Measurements from ENCODE around the gene DMP1. TPM values are rescaled to one million over a fixed set of nuclear protein-coding genes. Genes with fewer than 3 reads are reported as not detected.
"Not testable (repeated sequence)": the region's sequence is repeated elsewhere in the genome, so short reads cannot be mapped to it uniquely, and the experiment has no call there.

DMP1 gene
- total and polyA plus RNA-seq, 4 donors, result 0.12 to 4.3 (median 0.27) TPM

DNA sequence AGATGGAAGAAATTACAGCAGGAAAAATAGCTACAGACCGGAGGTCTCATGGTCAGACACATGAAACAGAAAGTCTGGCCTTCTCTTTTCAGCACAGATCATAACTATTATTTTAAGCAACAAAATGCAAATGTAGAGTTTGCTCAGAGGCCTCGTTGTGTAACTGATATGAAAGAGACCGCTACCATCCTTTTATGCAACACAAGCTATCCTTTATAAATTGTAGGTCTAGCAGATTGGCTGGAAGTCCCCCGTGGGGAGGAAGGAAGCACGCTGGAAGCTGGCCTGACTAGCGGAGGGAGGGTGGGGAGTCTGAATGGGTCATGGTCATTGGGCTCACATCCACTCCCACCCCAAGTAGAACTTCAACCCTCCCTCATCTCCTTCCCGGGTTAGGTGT lies 27.7 kb downstream of the DMP1 start:
- peaks cover 2% of the 10 kb centered on the region for H3K9me3 ChIP-seq (ENCODE audit: control insufficient read depth, insufficient read depth, low read length)
- no peak overlapping the region for H3K27ac ChIP-seq (ENCODE audit: low read depth, low read length)
- 60% methylated on average over 1 of the region's 7 CpGs for WGBS (ENCODE audit: insufficient coverage)
- no peak overlapping the region for H3K4me3 ChIP-seq (ENCODE audit: low read depth, low read length)
- no peaks in the 10 kb centered on the region for H3K36me3 ChIP-seq (ENCODE audit: control insufficient read depth, insufficient read depth, low read length)
- no peaks in the 10 kb centered on the region for H3K4me1 ChIP-seq (ENCODE audit: control insufficient read depth, insufficient read depth, low read length)
- peak in 1 of 6 donors; percentile 6 for DNase-seq (ENCODE audit: low read depth in 4 of 6, low spot score in 6 of 6)
- no peaks in the 10 kb centered on the region for H3K27me3 ChIP-seq (ENCODE audit: control insufficient read depth, insufficient read depth, low read length)

DNA sequence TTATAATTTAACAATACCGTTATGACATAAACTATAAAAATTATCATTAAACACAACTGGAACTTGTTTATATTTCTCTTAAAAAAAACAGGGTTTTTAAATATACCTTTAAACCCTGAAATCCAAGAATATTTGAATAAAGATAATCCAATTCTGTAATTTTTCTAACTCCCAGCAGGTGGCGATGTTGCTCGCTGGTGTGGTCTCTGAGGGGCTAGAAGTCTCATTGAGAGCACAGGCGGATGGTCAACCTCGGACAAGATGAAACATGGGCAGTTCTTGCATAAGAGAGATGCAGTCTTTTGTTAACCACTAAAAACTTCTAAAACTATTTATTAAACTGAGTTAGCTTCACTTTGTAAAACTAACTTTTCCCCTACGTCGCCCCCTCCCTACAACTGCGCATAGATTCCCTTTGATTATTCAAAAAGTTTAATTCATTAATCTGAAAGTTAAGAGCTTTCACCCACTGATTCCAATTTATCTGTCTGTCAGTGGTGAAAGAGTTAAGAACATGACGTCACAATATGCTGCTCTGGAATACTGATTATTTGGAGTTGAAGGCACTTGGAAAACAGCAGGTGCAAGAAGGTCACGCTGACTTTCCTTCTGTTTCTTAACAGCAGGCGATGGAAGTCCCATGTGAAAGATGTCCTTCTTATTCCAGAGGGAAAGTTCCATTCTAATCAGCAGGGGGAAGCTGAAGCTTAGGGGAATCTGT lies 29.5 kb downstream of the DMP1 start:
- H3K4me3 ChIP-seq (ENCODE audit: low read depth, low read length), result no peak overlapping the region
- H3K9me3 ChIP-seq (ENCODE audit: control insufficient read depth, insufficient read depth, low read length), result peaks cover 2% of the 10 kb centered on the region
- H3K27ac ChIP-seq (ENCODE audit: low read depth, low read length), result peak overlapping the region; percentile 37
- peak; percentile 45 to 89 (median 58) for DNase-seq (ENCODE audit: low read depth in 4 of 6, low spot score in 6 of 6)
- no peaks in the 10 kb centered on the region for H3K4me1 ChIP-seq (ENCODE audit: control insufficient read depth, insufficient read depth, low read length)
- H3K27me3 ChIP-seq (ENCODE audit: control insufficient read depth, insufficient read depth, low read length), result no peaks in the 10 kb centered on the region
- no peaks in the 10 kb centered on the region for H3K36me3 ChIP-seq (ENCODE audit: control insufficient read depth, insufficient read depth, low read length)
- no CpG with 5 or more reads among the region's 11 CpGs for WGBS (ENCODE audit: insufficient coverage)

DNA sequence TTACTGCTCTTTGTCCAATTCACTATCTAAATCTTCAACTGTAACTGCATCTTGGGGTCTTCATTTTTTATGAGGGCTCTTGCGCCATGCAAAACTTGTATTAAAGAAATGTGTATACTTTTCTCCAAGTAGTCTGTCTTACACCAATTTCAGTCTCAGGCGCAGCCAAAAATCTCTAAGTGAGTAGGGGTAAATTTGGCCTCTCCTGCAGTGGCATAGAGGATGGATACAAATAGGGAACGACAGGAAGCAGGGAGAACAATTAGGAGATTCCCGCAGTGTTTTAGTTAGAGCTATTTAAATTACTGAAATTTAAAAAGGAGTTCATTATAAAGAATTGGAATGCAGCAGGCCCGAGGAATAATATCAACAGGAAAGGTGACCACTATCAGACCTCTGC lies 30.2 kb downstream of the DMP1 start:
- H3K36me3 ChIP-seq (ENCODE audit: control insufficient read depth, insufficient read depth, low read length), result no peaks in the 10 kb centered on the region
- H3K4me3 ChIP-seq (ENCODE audit: low read depth, low read length), result no peak overlapping the region
- no peaks in the 10 kb centered on the region for H3K27me3 ChIP-seq (ENCODE audit: control insufficient read depth, insufficient read depth, low read length)
- H3K9me3 ChIP-seq (ENCODE audit: control insufficient read depth, insufficient read depth, low read length), result peaks cover 2% of the 10 kb centered on the region
- no peak overlapping the region for H3K27ac ChIP-seq (ENCODE audit: low read depth, low read length)
- peak in 2 of 6 donors; percentile 5 to 35 for DNase-seq (ENCODE audit: low read depth in 4 of 6, low spot score in 6 of 6)
- WGBS (ENCODE audit: insufficient coverage), result 39% methylated on average over 2 of the region's 5 CpGs
- H3K4me1 ChIP-seq (ENCODE audit: control insufficient read depth, insufficient read depth, low read length), result no peaks in the 10 kb centered on the region

DNA sequence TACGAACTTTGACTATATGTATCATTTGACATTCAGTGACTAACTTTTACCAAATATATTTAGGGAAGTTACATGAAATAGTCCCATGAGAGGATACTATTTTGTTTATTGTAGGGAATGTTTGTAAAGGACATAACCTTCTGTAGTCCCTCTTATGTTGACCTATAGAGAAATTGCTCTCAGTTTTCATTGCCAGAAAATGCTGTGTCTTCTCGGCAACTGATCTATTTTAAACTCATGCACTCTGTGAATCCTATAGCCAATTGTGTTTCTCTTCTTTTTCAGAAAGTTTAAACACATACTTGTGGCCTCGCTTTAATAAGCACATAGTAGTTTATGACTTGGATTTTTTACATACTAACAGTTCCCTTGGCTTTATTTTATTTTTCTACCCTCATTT lies 38.2 kb downstream of the DMP1 start:
- Histone ChIP-seq H3K36me3 (ENCODE audit: control insufficient read depth, insufficient read depth, low read length) (no peaks in the 10 kb centered on the region), H3K27ac (ENCODE audit: low read depth, low read length) (no peak overlapping the region), H3K4me1 (ENCODE audit: control insufficient read depth, insufficient read depth, low read length) (no peaks in the 10 kb centered on the region), H3K9me3 (ENCODE audit: control insufficient read depth, insufficient read depth, low read length) (peaks cover 10% of the 10 kb centered on the region), H3K27me3 (ENCODE audit: control insufficient read depth, insufficient read depth, low read length) (no peaks in the 10 kb centered on the region), H3K4me3 (ENCODE audit: low read depth, low read length) (no peak overlapping the region)
- DNase-seq (ENCODE audit: low read depth in 4 of 6, low spot score in 6 of 6), result no peak
- no CpG with 5 or more reads among the region's 3 CpGs for WGBS (ENCODE audit: insufficient coverage)

DNA sequence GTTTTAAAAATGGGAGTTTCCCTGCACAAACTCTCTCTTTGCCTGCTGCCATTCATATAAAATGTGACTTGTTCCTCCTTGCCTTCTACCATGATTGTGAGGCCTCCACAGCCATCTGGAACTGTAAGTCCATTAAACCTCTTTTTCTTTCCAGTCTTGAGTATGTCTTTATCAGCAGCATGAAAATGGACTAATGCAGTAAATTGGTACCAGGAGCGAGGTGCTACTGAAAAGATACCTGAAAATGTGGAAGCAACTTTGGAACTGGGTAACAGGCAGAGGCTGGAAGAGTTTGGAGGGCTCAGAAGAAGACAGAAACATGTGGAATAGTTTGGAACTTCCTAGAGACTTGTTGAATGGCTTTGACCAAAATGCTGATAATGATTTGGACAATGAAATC lies 40.9 kb downstream of the DMP1 start:
- H3K4me1 ChIP-seq (ENCODE audit: control insufficient read depth, insufficient read depth, low read length); H3K27me3 ChIP-seq (ENCODE audit: control insufficient read depth, insufficient read depth, low read length); H3K27ac ChIP-seq (ENCODE audit: low read depth, low read length); H3K36me3 ChIP-seq (ENCODE audit: control insufficient read depth, insufficient read depth, low read length); DNase-seq (ENCODE audit: low read depth in 4 of 6, low spot score in 6 of 6); H3K4me3 ChIP-seq (ENCODE audit: low read depth, low read length): not testable (repeated sequence)
- WGBS (ENCODE audit: insufficient coverage), result 89% methylated on average over 1 of the region's 1 CpG
- peaks cover 11% of the 10 kb centered on the region for H3K9me3 ChIP-seq (ENCODE audit: control insufficient read depth, insufficient read depth, low read length)

DNA sequence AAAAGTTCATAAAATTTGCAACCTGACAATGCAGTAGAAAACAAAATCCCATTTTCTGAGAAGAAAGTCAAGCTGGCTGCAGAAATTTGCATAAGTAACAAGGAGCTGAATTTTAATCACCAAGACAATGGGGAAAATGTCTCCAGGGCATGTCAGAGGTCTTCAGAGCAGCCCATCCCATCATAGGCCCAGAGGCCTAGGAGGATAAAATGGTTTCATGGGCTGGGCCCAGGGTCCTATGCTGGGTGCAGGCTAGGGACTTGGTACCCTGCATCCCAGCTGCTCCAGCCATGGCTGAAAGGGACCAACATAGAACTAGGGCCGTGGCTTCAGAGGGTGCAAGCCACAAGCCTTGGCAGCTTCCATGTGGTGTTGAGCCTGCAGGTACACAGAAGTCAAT lies 42.0 kb downstream of the DMP1 start:
- not testable (repeated sequence) for DNase-seq (ENCODE audit: low read depth in 4 of 6, low spot score in 6 of 6); H3K27ac ChIP-seq (ENCODE audit: low read depth, low read length); H3K36me3 ChIP-seq (ENCODE audit: control insufficient read depth, insufficient read depth, low read length); H3K4me3 ChIP-seq (ENCODE audit: low read depth, low read length); H3K4me1 ChIP-seq (ENCODE audit: control insufficient read depth, insufficient read depth, low read length); H3K27me3 ChIP-seq (ENCODE audit: control insufficient read depth, insufficient read depth, low read length)
- WGBS (ENCODE audit: insufficient coverage), result 59% methylated on average over 1 of the region's 1 CpG
- peaks cover 12% of the 10 kb centered on the region for H3K9me3 ChIP-seq (ENCODE audit: control insufficient read depth, insufficient read depth, low read length)

DNA sequence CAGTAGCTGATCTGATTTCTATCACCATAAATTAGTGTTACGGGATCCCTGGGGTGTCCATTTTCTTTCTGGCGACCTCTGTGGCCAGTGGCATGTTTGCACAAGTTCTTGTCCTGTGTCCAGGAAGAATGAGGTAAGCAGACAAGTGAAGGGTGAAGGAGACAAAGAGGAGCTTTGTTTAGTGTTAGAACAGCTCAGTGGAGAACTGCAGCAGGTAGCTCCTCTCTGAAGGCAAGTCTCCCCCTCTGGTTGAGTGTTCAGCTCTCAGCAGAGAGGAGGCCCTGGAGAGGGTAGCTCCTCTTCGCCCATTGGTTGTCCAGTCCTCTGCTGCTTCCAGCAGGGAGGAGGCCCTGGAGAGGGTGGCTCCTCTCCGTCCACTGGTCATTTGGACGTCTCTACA lies 47.2 kb downstream of the DMP1 start:
- no peak overlapping the region for H3K4me3 ChIP-seq (ENCODE audit: low read depth, low read length)
- no peaks in the 10 kb centered on the region for H3K27me3 ChIP-seq (ENCODE audit: control insufficient read depth, insufficient read depth, low read length)
- no peaks in the 10 kb centered on the region for H3K4me1 ChIP-seq (ENCODE audit: control insufficient read depth, insufficient read depth, low read length)
- WGBS (ENCODE audit: insufficient coverage), result 90% methylated on average over 3 of the region's 5 CpGs
- peaks cover 10% of the 10 kb centered on the region for H3K9me3 ChIP-seq (ENCODE audit: control insufficient read depth, insufficient read depth, low read length)
- DNase-seq (ENCODE audit: low read depth in 4 of 6, low spot score in 6 of 6), result no peak
- no peaks in the 10 kb centered on the region for H3K36me3 ChIP-seq (ENCODE audit: control insufficient read depth, insufficient read depth, low read length)
- no peak overlapping the region for H3K27ac ChIP-seq (ENCODE audit: low read depth, low read length)

DNA sequence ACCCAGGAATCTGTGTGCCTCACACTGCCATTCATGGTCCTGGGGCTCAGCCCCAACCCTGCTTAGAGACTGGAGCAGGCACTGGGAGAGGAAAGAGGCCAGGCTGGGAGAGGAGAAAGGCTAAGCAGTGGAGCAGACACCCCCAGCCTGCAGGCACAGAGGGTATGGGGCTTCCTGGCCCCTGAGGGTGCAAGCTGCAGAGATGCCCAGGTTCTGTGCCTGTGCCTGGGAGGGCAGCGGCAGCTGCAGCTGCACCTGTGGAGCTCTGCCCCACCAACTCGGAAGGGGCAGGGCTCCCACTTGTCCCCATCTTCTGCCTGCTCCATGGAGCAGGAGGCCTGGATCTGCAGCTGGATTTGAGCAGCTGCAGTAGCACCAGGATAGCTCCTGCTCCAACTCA lies 47.9 kb downstream of the DMP1 start:
- Histone ChIP-seq H3K27ac (ENCODE audit: low read depth, low read length) (no peak overlapping the region), H3K27me3 (ENCODE audit: control insufficient read depth, insufficient read depth, low read length) (no peaks in the 10 kb centered on the region), H3K4me1 (ENCODE audit: control insufficient read depth, insufficient read depth, low read length) (no peaks in the 10 kb centered on the region), H3K9me3 (ENCODE audit: control insufficient read depth, insufficient read depth, low read length) (peaks cover 6% of the 10 kb centered on the region), H3K36me3 (ENCODE audit: control insufficient read depth, insufficient read depth, low read length) (no peaks in the 10 kb centered on the region), H3K4me3 (ENCODE audit: low read depth, low read length) (no peak overlapping the region)
- no peak for DNase-seq (ENCODE audit: low read depth in 4 of 6, low spot score in 6 of 6)
- 94% methylated on average over 2 of the region's 2 CpGs for WGBS (ENCODE audit: insufficient coverage)

DNA sequence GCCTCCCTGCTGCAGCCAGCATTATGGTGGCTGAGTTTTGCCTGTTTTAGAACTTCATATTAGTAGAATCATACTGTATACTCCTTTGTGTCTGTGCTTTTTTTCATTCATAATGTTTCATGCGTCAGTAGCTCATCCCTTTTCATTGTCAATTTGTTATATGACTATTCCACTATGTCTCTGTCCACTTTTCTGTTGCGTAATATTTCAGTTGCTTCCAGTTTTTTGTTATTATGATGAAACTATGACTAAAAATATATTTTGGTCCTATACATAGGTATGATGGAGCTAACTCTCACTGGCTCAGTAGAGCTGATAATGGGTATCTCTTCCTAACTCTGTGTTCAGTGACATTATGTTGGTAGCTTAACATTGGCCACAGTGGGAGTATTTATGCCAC lies 48.3 kb downstream of the DMP1 start:
- Histone ChIP-seq H3K4me3 (ENCODE audit: low read depth, low read length) (no peak overlapping the region), H3K27ac (ENCODE audit: low read depth, low read length) (no peak overlapping the region), H3K4me1 (ENCODE audit: control insufficient read depth, insufficient read depth, low read length) (no peaks in the 10 kb centered on the region), H3K36me3 (ENCODE audit: control insufficient read depth, insufficient read depth, low read length) (no peaks in the 10 kb centered on the region), H3K9me3 (ENCODE audit: control insufficient read depth, insufficient read depth, low read length) (peaks cover 4% of the 10 kb centered on the region), H3K27me3 (ENCODE audit: control insufficient read depth, insufficient read depth, low read length) (no peaks in the 10 kb centered on the region)
- WGBS (ENCODE audit: insufficient coverage), result no CpG with 5 or more reads among the region's 2 CpGs
- DNase-seq (ENCODE audit: low read depth in 4 of 6, low spot score in 6 of 6), result no peak

DNA sequence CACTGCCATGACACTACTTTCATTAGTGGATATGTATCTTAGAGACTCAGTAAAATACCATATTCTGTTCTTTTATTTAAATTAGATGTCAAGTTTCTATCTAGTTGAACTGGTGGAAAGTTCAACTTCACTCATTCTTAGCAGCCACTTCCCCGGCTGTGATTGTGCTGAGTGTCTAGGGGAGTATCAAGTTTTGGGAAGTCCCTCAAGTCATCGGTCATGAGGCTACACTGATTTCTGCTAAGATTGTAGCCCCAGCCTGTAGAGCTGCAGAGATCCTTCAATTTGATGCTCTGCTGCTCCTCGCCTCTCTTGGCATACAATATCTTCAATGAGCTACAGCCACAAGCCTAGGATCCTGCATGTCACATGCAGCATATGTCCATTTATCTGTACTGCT lies 53.9 kb downstream of the DMP1 start:
- no peak overlapping the region for H3K27ac ChIP-seq (ENCODE audit: low read depth, low read length)
- no peak for DNase-seq (ENCODE audit: low read depth in 4 of 6, low spot score in 6 of 6)
- no peak overlapping the region for H3K4me3 ChIP-seq (ENCODE audit: low read depth, low read length)
- H3K27me3 ChIP-seq (ENCODE audit: control insufficient read depth, insufficient read depth, low read length), result no peaks in the 10 kb centered on the region
- 88% methylated on average over 2 of the region's 3 CpGs for WGBS (ENCODE audit: insufficient coverage)
- no peaks in the 10 kb centered on the region for H3K9me3 ChIP-seq (ENCODE audit: control insufficient read depth, insufficient read depth, low read length)
- no peaks in the 10 kb centered on the region for H3K4me1 ChIP-seq (ENCODE audit: control insufficient read depth, insufficient read depth, low read length)
- no peaks in the 10 kb centered on the region for H3K36me3 ChIP-seq (ENCODE audit: control insufficient read depth, insufficient read depth, low read length)
